ENCODE results near the gene ENPP6.

GRCh38 chr4:184168406-184169019 is 49.2 kb downstream of the ENPP6 start:
- no peak for TF ChIP-seq GATA2 (IDR thresholded peaks at IDR 0.05; ENCODE audit: low read depth, low read length)
- no peak for TF ChIP-seq GATA3 (IDR thresholded peaks at IDR 0.05; ENCODE audit: low read depth, low read length)
